Cortex of kidney (tissue), 1 donor: ENCODE results near the gene TSPAN2.

ENCODE experiments used
- DNase-seq: peaks from one replicate; lab custom pipeline; 2025; lab: John Stamatoyannopoulos, UW

TSPAN2 gene

GRCh38 chr1:115074839-115075534 is 14.3 kb downstream of the TSPAN2 start:
- no peak for DNase-seq

DNA sequence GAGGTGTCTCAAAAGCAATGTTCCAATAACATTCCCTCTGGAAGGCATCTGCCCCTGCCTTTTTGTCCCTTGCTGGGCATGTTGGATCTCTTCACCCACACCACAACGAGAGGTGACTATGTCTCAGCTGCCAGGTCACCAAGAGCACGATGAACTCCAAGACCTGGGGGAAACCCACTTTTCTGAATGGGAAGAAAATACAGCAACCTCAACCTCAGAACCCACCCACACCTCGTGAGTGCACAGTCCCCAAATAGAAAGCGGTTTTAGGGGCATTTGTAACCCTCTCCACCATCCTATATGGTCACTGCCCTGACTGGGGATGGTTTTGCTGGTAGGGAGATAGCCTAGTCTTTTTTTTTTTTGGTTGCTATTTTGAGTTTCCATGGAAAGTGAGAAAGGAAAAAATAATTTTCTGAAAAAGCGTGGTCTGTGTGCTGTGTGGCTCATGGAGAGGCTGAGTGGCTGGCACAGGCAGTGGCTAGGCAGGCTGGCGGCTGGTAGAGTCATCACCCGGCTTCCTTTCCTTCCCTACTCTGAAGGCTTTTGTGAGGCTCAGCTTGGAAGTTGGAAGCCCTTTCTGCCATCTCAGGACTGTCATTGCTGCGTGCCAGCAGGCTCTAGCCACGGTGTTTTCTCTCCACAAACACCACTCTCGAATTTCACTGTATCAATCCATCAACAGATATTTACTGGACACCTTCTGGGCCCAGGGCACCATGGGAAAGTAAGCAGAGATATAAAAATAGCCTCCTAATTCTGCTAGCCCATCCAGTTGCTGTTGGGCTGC is 15.8 kb downstream of the TSPAN2 start:
- DNase-seq: no peak

DNA sequence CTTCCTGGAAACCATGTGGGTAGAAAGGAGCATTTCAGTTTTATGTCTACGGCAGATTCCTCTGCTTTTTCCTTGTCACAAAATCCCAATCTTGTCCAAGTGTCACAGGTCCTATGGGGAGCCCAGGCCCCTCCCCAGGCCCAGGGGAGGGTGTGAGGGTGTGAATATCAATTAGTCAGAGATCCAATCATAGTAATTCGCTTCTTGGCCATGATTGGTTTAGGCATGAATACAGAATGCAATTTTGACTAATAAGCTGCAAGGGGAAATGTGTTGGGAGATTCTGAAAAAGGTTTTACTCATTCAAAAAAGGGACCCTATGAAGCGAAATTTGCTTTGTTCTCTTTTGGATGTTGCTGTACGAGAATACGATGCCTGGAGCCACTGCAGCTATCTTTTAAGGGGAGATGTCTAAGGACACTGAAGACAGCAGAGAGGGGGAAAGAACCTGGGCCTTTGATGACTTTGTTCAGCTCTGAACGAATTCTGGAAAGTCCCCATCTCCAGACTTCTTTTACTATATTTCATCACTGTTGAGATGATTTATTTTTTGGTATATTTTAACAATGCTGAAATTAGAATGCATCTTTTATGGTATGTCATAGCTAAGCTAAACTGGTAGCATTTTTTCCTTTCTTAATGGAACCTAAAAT is 18.2 kb downstream of the TSPAN2 start:
- DNase-seq: no peak

DNA sequence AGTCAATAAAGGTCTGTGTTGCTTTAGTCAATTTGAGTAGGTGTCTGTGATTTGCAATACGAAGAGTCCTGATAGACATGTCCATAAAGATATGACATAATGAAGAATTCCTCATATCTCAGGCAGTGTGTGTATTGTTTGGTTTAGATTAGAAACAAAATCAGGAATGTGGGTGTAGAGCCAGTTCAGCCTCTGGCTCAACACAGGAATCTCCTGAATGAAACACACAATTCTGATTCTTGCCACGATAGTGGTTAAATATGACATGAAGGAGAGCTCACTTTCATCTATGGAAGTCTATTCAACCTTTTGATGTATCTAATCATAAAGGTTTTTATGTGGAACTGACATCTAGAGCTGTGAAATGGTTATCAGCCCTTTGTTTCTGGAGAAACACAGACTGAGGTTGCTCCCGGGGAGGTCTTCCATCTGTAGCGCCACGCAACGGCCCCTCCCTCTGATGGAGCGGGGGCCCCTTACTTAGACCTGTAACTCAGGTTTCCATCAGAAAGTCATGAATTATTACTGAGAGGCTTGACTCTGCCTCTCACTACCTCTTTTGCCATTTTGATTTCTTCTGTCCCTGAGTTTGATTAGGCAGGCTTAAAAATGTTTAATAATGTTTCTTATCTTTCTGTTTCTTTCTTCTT is 19.5 kb downstream of the TSPAN2 start:
- DNase-seq: no peak

GRCh38 chr1:115068826-115069585 is 20.3 kb downstream of the TSPAN2 start:
- DNase-seq: no peak

GRCh38 chr1:115067161-115067859 is 22.0 kb downstream of the TSPAN2 start:
- no peak for DNase-seq

- DNase-seq: no peak
Observed at GRCh38 chr1:115065021-115065420, 24.3 kb downstream of the TSPAN2 start.

- DNase-seq: no peak
Observed at GRCh38 chr1:115064461-115064860, 24.8 kb downstream of the TSPAN2 start.

- DNase-seq: no peak
Observed at GRCh38 chr1:115063228-115063901, 25.9 kb downstream of the TSPAN2 start.

DNA sequence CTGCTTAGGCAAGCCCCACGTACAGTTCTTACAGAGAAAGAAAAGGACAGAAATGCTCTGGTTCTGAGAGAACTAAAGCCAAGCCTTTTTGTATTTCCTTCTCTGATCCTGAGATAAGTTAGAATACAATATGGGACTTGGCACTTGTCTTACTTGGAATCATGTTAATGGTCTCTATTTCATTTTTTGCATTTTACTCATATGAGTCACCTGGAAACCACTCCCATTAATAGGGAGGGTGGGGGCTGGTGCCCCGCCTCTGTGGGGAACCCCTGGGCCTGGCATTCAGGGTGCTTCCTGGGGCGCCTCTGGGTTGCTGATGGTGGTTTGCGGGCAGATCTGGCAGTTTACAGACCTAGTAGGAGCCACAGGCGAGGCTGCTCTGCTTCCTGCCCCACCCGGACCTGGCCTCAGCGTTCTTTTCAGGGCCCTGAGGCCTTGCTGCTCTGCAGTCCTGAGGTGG is 26.7 kb downstream of the TSPAN2 start:
- no peak for DNase-seq

GRCh38 chr1:115060501-115060900 is 28.8 kb downstream of the TSPAN2 start:
- no peak for DNase-seq

GRCh38 chr1:115059316-115059715 is 30.0 kb downstream of the TSPAN2 start:
- DNase-seq: no peak

- DNase-seq: no peak
Observed at GRCh38 chr1:115057661-115058254, 31.5 kb downstream of the TSPAN2 start.

DNA sequence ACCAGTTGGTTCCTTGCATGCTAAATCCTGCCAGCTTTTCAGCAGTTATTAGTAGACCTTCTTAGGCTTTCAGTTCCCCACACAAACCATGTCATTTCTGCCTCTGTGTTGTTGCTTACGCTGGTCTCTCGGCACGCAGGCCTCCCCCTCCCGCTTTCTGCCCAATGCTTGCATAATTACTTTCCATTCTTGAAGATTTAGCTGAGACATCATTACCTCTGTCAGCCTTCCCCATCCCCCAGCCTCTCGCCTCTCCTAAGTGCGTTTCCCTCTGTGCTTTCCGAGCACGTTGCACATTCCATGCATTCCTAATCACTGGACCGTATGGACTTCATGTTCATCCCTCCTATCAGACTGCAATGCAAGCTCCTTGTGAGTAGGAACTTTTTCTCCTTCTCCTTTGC is 32.9 kb downstream of the TSPAN2 start:
- DNase-seq: no peak

DNA sequence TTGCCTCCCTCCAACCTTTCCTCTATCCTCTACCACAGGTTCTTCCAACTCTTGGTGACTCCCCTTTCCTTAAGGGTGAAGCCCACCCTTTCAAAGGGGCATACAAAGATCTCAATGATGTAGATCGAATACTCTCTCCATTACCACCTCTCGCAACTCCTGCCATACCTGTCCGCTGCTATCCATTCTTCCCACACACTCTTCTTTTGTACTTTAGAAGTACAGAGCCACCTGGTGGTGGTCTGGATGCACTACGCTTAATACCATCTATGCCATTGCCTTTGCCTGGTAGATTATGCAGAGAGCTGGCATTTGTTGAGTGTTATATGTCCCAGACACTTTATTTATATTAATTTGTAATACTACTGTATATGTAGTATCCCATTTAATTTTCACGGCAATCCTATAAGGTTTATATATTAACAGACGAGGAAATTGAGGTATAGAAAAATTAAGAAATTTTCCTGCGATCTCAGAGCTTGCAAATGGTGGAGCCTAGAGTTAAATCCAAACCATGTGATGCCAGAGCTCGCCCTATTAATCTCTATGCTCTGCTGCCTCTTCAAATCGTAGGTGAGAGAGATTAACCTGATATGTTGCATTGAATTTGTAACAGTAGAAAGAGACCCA is 36.7 kb downstream of the TSPAN2 start:
- no peak for DNase-seq

DNA sequence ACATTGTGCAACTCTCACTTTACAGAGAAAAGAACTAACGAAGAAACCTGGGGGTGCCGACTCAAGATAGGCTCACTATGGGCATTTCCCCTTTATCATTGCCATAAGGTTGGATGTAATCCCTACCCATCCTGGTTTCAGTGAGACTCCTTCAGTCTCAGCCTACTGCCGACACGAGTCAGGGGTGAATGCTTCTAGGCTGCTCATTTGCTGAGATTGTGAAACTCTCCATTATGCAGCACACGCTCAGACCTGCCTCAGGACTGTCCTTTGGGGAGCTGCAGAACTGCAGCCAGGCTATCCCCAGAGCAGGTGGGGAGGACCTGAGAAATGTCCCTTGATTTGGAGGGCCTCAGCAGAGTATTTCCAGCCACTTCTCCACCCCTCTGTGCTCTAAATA is 37.5 kb downstream of the TSPAN2 start:
- DNase-seq: no peak

DNA sequence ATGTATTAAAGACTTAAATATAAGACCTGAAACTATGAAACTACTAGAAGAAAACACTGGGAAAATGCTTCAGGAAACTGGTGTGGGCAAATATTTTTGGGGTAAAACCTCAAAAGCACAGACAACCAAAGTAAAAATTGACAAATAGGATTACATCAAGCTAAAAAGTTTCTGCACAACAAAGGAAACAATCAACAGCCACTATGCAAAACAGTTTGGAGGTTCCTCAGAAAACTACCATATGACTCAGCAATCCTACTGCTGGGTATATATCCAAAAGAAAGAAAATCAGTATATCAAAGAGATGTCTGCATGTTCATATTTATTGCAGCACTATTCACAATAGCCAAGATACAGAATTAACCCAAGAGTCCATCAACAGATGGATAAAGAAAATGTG is 42.6 kb downstream of the TSPAN2 start:
- DNase-seq: no peak

GRCh38 chr1:115041654-115042053 is 47.6 kb downstream of the TSPAN2 start:
- no peak for DNase-seq

DNA sequence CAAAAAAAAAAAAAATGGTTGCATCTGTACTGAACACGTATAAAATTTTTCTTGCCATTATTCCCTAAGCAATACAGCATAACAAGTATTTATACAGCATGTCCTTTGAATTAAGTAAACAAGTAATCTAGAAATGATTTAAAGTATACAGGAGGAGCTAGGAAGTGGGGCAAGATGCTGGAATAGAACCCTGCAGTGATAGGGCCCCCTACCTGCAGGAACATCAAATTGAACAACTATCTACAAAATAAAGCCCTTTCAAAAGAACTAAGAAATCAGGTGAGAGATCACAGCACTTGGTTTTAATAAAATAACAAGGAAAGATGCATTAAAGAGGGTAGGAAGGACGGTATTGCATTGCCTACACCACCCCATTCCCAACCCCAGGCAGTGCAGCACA is 48.8 kb downstream of the TSPAN2 start:
- no peak for DNase-seq
